T47D (cell line): ENCODE measurements around the gene MCOLN3.

Source experiments
- DNase-seq, 2 experiments: peaks; one replicate each; pipeline versions ENCODE4 v3.0.0 to v3.0.0-alpha.2; 2011 to 2012; ENCODE audit warnings: low read depth in 1 of 2, low spot score in 1 of 2
- JUND ChIP-seq: IDR thresholded peaks from 2 replicates; pipeline ENCODE4 v1.6.1; 2012; ENCODE audit warnings: low read depth
- in situ Hi-C: cut with HindIII; loops from 2 replicates; pipeline ENCODE4 v1.10.0; 2016; ENCODE audit warnings: low sequenced_read_pairs, low pct_unique_long_range_greater_than_20kb

The MCOLN3 gene

DNA sequence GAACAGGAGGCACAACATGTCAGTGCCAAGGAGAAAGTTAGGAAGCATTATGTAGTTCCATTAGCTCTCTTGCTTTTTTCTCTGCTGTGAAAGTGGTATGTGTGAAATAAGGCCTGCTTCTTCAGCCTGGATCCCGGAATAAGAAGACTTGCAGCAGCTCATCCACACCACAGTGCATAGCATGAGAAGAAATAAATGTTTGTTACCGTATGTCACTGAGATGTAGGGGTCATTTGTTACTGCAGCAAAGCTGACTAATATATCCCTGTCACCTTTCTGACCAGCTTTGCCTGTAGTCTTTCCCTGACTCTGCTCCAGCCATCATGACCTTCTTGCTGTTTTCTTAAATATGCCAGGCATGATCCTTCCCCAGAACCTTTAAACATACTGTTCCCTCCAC is 20.5 kb upstream of the MCOLN3 start:
- no peak for TF ChIP-seq JUND
- in situ Hi-C loops: no loop called here
- no peak for DNase-seq

DNA sequence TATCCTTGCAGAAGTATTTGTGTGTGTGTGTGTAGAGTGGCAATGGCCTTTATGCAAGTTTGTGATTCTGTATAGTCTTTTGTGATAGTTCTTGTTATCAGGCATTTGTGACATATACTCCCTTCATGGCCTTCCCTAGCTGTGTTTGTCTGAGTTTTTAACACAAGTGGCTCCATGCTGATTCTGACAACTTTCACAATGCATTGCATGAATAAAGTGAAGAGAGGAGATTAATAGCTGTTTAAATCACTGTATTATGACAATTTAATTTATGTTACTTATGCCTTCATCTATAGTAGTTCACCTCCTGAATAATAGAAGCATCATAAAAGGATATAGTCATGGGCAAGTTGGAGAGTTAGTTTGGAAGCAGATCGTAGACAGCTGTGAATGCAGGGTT is 17.2 kb upstream of the MCOLN3 start:
- in situ Hi-C loops: no loop called here
- no peak for TF ChIP-seq JUND
- no peak for DNase-seq

DNA sequence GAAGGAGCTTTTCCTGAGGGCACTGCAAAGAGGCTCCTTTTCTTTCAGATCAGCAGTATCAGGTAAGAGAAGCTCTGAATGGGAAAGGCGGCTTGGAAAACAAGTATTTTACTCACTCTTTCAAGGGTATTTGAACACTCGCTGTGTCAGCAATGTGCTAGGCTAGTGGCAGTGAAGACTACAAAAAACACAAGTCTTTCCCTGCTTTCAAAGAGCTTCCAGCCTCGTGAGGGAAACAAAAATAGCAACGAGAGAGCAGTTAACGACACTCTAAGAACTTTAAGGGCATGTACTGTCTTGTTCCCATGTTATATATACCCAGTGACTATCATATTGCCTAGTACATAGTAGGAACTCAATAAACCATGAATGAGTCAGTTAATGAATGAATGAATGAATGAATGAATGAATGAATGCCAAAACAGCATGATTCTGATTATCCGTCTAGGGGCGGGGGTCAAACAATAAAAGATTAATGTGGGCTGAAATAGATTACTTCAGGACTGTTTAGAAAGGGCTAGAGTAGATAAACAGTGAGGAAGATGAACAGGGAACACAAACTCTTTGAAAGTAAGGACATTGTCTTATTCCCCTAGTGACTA is 14.2 kb upstream of the MCOLN3 start:
- no peak for TF ChIP-seq JUND
- in situ Hi-C loops: no loop called here
- DNase-seq: no peak

DNA sequence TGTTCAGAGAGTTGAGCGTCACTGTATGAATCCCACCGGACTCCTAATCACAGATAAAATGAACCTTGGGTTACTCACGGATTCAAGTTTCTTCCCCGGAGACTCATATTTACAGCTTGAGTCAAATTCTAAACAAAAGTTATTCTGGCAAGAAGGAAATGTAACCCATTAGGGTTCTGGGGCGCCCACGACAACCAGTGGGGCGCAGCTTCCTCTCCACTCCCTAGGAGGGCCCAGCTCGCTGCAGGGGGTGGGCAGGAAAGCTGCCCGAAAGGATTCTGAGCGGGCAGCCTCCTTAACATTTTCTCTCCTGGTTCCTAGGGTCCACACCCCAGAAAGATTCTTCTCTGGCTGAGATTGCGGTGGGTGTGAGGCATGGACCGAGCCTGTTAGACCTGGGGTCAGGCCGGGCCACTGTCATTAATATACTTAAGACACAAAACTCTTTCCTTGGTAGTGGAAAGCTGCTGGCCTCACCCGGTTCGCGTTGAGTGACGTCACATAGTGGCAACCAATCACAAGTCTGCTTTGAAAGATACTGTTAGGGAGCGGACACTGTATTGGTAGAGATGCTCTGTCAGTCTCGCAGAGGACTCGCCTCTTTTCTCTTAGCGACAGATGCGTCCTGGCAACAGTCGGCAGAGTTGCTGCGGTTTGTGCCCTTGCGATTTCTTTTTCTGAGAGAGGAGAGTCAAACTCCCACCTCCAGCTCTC is 13.6 kb upstream of the MCOLN3 start:
- no peak for TF ChIP-seq JUND
- in situ Hi-C loops: no loop called here
- peak in 1 of 2 experiments; percentile 37 for DNase-seq

DNA sequence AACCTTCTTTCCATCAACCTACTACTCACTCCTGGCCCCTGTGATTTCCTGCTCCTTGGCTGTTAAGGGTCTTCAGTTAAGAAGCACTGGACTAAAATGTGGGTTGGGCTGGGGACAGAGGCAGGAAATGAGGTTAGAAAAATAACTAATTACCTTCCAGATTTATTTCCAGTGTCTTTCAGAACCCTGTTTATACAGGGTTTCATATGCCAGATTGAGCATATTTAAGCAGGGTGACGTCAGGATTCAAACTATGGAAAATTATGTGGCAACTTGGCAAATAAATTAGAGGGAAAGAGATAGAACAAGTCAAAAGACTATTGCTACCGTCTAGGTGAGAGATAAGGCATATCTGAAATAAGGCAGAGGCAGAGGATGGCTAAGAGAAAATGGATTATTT is 11.7 kb upstream of the MCOLN3 start:
- no peak for TF ChIP-seq JUND
- in situ Hi-C loops: no loop called here
- no peak for DNase-seq

DNA sequence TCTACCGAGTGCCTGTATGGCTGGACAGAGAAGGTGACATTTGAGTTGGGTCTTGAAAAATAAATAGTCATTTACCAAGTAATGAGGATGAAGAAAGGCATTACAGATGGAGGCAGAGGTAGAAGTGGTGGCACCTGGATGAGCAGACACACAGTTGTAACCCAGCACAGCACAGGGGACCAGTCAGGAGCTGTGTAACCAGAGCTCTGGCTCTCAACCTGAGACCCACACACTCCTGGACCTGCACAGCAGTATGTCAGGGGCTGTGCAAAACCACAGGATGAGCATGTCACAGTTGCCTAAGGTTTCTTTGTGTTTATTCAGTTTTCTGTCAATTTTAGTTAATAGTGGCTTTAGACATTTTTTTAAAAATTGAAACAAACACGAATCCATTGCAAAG is 11.3 kb upstream of the MCOLN3 start:
- TF ChIP-seq JUND: no peak
- in situ Hi-C loops: no loop called here
- DNase-seq: no peak

DNA sequence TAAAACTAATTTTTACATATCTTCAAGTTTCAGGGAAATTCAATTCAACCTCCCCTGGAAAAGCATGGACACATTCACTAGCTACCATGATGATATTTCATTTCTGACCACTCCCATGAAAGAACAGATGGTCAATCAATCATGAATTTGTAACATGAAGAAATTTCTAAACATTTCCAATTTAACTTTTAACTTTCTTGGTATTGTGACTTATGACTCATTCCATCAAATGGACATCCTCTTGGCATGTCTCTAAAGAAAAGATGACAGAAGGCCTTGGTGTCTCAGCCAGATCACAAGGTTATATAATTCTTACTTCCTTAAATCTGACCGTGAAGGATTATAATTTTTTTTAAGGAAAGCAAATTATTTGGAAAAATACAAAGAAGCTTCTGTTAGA is 10.5 kb upstream of the MCOLN3 start:
- in situ Hi-C loops: no loop called here
- TF ChIP-seq JUND: no peak
- no peak for DNase-seq

DNA sequence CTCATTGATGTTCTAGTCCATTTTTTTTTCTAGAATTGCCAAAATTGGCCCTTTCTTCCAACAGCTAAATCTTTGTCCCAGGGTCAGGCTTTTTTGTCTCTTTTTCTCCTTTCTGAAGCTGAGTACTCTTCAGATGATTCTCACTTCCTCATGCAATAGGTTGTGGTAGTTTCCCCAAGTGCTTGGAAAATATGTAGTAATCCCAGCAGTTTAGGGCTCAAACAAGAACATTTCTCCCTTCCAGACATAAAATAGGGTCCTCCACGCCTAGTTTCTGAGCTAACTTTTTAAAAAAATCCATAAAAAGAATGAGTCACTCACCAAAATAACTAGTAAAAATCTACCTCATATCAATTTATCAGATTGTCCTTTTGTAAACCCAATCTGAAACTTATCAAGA is 10.0 kb upstream of the MCOLN3 start:
- in situ Hi-C loops: no loop called here
- no peak for TF ChIP-seq JUND
- DNase-seq: no peak

DNA sequence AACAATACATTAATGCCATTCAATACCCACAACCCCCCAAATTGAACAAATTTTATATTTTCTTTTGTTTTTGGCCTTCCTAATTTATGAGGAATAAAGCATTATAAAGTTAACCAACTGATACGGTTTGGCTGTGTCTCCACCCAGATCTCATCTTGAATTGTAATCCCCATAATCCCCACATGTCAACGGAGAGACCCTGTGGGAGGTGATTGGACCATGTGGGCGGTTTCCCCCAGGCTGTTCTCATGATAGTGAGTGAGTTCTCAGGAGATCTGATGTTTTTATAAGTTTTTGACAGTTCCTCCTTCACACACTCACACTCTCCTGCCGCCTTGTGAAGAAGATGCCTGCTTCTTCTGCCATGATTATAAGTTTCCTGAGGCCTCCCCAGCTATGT is 6.4 kb upstream of the MCOLN3 start:
- no peak for DNase-seq
- no peak for TF ChIP-seq JUND
- in situ Hi-C loops: no loop called here

DNA sequence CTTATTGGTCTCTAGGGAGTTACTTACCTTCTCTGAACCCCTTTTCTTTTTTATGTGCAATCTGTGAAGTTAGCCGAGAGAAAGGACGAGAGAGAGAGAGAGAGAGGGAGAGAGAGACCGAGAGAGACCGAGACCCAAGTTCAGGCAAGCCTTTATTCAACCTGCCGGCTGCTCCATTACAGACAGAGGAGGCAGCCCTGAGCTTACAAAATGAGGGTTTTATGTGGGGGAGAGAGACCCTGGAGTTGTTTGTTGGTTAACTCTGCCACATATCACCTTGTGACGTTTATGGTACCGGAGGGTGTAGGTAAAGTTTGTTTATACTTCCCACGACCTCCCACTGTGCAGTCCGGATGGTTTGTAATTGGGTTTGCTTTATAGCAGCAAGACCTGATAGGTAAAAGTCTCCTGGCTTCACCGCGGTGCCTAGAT is 1.5 kb upstream of the MCOLN3 start:
- in situ Hi-C loops: no loop called here
- no peak for DNase-seq
- no peak for TF ChIP-seq JUND

DNA sequence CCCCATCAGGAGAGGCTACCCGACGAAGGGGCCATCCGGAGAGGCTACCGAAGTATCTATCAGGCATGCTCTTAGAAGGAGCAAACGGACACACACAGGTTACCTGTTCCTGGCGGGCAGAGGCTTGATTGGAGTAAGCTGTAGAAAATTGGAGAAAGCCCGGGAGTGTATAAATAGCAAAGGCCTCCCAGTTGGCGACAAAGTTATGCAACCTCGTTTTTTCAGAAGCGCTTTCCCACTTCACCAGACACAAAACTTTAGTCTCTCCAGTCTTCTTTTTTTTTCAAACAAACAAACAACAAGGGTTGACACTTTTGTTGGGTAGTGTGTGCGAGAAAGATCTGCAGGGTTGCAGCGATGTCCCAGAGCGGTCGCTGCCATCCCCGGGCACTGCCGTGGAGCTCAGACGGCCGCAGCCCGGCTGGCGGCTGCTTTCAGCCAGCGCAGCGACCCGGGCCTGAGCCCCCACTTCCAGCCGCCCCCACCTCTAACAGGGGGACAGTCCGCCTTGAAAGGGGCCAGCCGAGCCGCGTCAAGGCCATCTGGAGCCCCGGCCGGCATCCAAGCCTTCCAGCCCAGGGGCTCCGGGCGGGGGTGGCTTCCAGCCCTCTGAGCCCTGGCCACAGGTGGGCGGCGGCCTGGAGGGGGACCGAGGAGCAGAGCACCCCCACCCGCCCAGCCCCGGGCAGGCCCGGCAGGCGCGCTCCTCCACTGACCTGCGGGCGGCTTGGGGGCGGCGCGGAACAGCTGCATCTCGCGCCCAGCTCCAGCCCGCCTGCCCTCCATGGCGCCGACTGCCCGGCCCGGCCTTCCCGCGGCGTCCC is 616 bp downstream of the MCOLN3 start:
- TF ChIP-seq JUND: no peak
- no peak for DNase-seq
- in situ Hi-C loops: no loop called here

DNA sequence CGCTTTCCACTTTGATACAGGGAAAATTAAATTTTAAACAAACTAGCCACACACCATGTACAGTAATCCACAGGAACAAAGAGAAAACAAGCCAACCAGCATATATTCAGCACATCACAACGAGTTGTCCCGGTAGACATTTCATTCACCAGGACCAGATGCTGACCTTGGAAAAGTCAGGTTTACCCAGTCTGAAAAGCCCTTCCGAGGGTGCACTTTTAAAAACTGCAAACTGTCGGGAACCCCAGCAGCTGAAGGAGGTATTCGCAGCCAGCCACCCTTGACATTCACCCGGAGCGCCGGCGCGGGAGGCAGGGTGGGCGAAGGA is 1.2 kb downstream of the MCOLN3 start:
- TF ChIP-seq JUND: no peak
- in situ Hi-C loops: no loop called here
- no peak for DNase-seq

DNA sequence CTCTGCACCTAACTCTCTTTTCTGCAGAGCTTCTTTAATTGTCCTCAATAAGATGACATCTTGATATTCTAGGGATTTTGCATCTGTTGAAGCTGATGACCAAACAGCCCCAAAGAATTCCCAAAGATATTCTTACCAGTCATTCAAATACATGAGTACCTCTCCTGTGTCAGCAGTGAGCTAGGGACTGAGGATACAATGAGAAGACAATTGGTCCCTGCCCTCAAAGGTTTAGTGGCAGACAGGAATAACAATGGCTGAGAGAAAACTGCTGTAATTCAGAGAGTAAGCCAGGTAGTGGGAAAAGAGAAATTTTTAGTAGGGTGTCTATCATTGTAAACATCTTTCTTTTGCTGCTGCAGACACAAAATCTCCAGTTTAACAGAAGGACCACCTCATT is 5.9 kb downstream of the MCOLN3 start:
- in situ Hi-C loops: no loop called here
- no peak for DNase-seq
- TF ChIP-seq JUND: no peak
